Inflammatory macrophage treated with lipopolysaccharide for 4 hours (primary cell): ENCODE data around the gene GLIS1.

Source experiments
- DNase-seq: peaks from one replicate; pipeline ENCODE4 v3.0.0-alpha.2; 2020

The GLIS1 gene

GRCh38 chr1:53677486-53677885 is 61.5 kb downstream of the GLIS1 start:
- no peak for DNase-seq

DNA sequence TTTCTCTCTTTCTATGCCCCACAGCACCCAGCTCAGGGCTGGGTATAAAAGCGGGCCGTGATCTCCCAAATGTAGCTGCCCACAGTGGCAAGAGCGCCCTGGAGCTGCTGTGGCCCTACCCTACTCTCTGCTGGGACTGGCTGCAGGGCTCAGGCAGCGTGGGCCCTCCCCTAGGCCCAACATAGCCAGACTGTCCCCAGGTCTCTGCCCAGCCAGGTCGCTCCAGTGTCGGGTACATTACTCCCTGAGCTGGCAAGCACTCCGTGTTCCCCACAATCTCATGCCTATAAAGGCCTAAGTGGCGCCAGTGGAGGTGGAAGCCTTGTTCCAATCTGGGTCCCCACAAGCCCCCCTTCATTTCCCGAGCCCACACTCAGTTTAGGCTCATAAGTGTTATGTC is 66.2 kb downstream of the GLIS1 start:
- DNase-seq, result no peak

GRCh38 chr1:53672243-53672642 is 66.7 kb downstream of the GLIS1 start:
- no peak for DNase-seq

GRCh38 chr1:53669621-53670191 is 69.3 kb downstream of the GLIS1 start:
- no peak for DNase-seq

DNA sequence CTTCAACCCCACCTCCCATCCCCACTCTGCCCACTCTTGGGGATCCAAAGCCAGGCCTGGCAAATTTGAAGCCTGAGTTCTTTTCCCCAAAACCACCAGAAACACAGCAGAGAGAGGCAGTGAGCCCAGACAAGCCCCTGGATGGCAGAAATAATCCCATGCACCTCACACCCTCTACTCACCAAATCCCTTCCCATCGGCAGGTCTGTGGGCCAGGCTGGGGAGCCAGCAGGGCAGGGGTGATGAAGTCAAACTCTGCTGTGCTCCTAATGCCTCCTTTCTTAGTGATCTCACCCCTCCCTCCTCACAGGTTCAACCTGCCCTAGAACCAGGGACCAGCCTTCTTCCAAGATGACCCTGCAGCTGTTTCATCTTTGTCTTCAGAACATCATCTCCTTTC is 72.4 kb downstream of the GLIS1 start:
- DNase-seq, result no peak

- no peak for DNase-seq
These were observed 73.0 kb downstream of the GLIS1 start for GRCh38 chr1:53665996-53666395.

- DNase-seq, result no peak
These were observed 75.2 kb downstream of the GLIS1 start for GRCh38 chr1:53663529-53664300.

GRCh38 chr1:53662951-53663350 is 76.0 kb downstream of the GLIS1 start:
- no peak for DNase-seq

DNA sequence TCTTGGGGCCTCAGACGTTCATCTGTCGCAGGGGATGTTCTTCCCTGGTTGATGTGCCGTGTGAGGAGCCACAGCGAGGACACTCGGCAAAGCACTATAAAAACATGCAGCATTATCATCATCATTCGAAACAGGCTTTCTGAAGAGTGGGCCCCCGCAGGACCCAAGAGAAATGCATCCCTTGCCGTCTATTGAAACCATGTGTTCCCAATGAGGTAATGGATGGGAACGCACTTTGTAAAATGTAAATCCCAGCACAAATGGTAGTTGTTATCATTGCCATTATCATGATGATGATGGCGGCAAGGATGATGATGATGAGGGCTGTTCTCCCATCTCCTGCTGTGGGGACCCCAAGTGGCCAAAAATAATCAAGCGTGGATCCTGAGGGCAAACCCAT is 76.8 kb downstream of the GLIS1 start:
- no peak for DNase-seq

DNA sequence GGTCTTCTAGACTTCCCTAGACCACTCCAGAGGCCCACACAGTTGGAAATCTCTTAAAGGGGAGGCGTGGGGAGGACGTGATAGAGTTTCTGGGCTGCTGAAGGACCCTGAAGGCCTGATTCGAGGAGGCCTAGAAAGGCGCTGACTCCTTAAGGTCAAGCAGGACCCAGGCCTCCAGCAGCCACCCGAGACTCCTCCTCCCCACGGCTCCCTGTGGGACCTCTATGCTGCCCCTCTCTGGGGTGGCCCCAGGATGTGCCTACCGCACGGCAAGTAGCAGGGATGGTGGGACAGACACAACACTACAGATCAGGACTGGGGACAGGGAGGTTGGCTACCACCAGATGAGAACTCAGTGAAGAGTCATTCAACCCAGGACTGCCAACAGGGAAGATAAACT is 77.5 kb downstream of the GLIS1 start:
- no peak for DNase-seq

DNA sequence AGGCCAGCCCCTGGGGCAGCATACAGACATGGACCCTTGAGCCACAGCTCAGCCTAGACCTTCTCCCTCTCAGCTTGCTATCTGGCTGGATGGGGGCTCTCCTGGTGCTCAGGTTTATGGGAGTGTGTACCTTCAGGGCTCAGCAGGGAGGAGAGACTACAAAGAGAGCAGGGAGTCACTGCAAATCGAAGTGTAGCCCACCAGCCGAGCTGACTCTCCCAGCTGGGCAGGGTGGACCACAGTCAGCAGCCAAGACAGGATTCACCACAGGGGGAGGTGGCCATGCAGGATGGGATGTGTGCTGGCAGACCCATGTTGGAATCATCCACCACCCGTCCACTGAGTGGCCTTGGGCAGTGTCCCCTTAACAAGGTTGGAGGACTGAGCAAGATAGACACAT is 78.3 kb downstream of the GLIS1 start:
- no peak for DNase-seq

DNA sequence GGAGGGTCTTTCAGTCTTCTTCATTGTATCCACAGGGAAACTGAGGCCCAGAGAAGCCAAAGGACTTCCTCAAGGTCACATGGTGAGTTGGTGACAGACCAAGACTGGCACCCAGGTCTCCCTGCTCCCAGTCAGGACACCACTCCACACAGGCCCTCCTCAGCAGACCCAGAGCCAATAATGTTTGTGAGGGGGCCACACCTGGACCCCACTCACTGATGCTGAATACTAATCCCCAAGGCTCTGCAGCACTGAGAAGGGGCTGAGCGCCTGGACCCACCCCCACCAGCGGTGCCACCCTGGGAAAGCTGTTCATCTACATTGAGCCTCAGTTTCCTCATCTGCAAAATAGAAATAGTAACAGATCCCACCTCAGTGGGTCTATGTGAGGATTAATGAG is 79.5 kb downstream of the GLIS1 start:
- DNase-seq, result no peak

- no peak for DNase-seq
These were observed 80.3 kb downstream of the GLIS1 start for GRCh38 chr1:53658489-53659230.

DNA sequence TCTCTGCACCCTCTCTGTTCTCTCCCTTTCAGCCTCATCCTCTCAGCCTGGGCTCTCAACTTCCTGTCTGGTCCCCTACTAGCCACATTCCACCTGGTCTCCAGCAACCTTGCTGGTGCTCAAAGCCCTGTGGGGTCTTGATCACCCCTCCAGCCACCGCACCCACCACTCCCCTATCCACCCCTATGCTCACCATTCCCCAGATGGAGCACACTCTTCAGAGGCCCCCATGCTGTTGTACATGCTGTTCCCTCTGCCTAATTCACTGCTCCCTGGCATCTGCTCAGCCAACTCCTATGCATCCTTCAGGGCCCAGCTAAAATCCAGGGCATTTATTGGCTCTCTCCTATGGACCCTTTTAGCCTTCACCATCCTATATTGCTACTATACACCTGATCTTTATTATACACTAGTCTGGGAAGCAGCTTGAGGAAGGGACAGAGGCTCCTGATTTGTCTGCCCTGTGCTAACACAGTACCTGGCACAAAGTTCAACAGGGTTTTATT is 81.0 kb downstream of the GLIS1 start:
- DNase-seq, result no peak

GRCh38 chr1:53657531-53657805 is 81.5 kb downstream of the GLIS1 start:
- no peak for DNase-seq

GRCh38 chr1:53656747-53657530 is 82.0 kb downstream of the GLIS1 start:
- no peak for DNase-seq

- DNase-seq, result no peak
These were observed 82.8 kb downstream of the GLIS1 start for GRCh38 chr1:53655931-53656746.

GRCh38 chr1:53654216-53655210 is 84.5 kb downstream of the GLIS1 start:
- DNase-seq, result no peak

GRCh38 chr1:53653631-53654030 is 85.3 kb downstream of the GLIS1 start:
- no peak for DNase-seq

- no peak for DNase-seq
These were observed 85.8 kb downstream of the GLIS1 start for GRCh38 chr1:53653200-53653575.
